ENCODE results near the gene ZDHHC16.

DNA sequence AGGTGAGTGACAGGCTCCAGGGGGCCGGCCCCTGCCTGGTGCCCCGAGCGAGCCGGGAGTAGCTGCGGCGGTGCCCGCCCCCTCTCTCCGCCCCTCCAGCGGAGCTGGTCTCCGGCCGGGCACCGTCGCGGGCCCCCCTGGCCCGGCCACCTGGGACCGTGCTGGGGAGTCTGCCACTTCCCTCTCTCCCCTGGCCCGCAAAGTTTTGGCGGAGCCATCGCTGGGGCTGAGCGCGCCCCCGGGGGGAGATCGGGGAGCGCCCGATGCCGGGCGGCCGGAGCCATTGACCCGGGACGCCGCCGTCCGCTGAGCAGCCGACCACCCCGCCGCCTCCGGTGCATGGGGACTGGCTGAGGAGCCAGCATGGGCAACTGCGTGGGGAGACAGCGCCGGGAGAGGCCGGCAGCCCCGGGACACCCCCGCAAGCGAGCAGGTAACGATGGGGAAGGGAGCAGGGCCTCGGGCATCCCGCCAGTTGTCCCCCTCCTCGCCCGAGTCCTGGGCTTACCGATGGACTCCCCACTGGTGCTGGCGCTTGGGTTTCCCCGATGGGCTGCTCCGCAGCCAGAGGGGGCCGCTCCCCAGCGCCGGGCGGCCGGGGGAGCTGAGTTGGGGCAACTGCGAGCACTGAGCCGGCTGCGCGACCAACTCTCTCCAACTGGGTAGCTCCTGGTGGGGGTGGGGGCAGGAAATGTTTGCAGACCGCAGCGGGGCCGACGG is 53.0 kb downstream of the ZDHHC16 start, which contains the start of gene UBTD1:
- TF ChIP-seq, protein P1, sequence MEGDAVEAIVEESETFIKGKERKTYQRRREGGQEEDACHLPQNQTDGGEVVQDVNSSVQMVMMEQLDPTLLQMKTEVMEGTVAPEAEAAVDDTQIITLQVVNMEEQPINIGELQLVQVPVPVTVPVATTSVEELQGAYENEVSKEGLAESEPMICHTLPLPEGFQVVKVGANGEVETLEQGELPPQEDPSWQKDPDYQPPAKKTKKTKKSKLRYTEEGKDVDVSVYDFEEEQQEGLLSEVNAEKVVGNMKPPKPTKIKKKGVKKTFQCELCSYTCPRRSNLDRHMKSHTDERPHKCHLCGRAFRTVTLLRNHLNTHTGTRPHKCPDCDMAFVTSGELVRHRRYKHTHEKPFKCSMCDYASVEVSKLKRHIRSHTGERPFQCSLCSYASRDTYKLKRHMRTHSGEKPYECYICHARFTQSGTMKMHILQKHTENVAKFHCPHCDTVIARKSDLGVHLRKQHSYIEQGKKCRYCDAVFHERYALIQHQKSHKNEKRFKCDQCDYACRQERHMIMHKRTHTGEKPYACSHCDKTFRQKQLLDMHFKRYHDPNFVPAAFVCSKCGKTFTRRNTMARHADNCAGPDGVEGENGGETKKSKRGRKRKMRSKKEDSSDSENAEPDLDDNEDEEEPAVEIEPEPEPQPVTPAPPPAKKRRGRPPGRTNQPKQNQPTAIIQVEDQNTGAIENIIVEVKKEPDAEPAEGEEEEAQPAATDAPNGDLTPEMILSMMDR (IDR thresholded peaks at IDR 0.05) = peak in 1 of 6 experiments; percentile 7
- peak in 1 of 2 donors; percentile 11 for TF ChIP-seq POLR2AphosphoS5 (IDR thresholded peaks at IDR 0.05)

Data from upper lobe of left lung (tissue), 4 donors.